Adrenal gland (tissue), 5 donors: ENCODE results near the gene MACROD2.

Source experiments
- POLR2A ChIP-seq, 2 donors: fragments of 450-650 bp; IDR thresholded peaks; one replicate each; pipeline ENCODE4 v1.6.1; 2017; ENCODE audit warnings: antibody characterized with exemption in 2 of 2, mild to moderate bottlenecking in 2 of 2, moderate library complexity in 1 of 2
- TF ChIP-seq, protein P1 (sequence below), 6 experiments: fragments of 450-650 bp in 4 of 6; fragments of 200-600 bp in 2 of 6; sonication (generic) in 1 of 6; IDR thresholded peaks; 1 replicate in 5 of 6; 2 replicates in 1 of 6; pipeline versions ENCODE4 v1.5.1 to v1.8.0; 2016 to 2021; ENCODE audit warnings: antibody characterized with exemption in 6 of 6, mild to moderate bottlenecking in 2 of 6, moderate library complexity in 1 of 6
- donor health status: DM: no; HTN: no; CAD: no.

DNA sequence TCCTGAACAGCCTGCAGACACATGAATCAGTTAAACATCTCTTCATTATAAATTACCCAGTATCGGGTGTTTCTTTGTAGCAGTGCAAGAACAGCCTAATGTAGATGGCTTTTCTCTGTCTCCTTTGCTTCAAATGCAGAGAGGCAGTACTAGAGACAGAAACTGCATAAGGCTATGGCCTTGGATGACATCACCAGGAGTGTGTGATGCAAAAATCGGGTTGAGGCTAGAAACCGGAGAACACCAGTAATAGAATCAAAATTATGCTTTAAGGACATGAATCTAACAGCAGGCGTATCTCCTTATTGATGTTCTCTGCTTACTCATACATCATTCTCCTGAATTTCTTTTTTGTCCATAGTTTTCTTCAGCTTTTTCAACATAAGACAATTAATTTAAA lies 391.4 kb downstream of the MACROD2 start:
- no peak for TF ChIP-seq POLR2A (IDR thresholded peaks at IDR 0.05)
- TF ChIP-seq, protein P1, sequence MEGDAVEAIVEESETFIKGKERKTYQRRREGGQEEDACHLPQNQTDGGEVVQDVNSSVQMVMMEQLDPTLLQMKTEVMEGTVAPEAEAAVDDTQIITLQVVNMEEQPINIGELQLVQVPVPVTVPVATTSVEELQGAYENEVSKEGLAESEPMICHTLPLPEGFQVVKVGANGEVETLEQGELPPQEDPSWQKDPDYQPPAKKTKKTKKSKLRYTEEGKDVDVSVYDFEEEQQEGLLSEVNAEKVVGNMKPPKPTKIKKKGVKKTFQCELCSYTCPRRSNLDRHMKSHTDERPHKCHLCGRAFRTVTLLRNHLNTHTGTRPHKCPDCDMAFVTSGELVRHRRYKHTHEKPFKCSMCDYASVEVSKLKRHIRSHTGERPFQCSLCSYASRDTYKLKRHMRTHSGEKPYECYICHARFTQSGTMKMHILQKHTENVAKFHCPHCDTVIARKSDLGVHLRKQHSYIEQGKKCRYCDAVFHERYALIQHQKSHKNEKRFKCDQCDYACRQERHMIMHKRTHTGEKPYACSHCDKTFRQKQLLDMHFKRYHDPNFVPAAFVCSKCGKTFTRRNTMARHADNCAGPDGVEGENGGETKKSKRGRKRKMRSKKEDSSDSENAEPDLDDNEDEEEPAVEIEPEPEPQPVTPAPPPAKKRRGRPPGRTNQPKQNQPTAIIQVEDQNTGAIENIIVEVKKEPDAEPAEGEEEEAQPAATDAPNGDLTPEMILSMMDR (IDR thresholded peaks at IDR 0.05): no peak
